Measurements from ENCODE around the gene MYO9B. TPM values are rescaled to one million over a fixed set of nuclear protein-coding genes. Genes with fewer than 3 reads are reported as not detected.

The MYO9B gene
- total and polyA plus RNA-seq, 9 of the 15 experiments (the other 6 are each of a cell fraction or from before 2014, with no cell fraction given), result 2.4 to 77.6 (median 23.0) TPM

DNA sequence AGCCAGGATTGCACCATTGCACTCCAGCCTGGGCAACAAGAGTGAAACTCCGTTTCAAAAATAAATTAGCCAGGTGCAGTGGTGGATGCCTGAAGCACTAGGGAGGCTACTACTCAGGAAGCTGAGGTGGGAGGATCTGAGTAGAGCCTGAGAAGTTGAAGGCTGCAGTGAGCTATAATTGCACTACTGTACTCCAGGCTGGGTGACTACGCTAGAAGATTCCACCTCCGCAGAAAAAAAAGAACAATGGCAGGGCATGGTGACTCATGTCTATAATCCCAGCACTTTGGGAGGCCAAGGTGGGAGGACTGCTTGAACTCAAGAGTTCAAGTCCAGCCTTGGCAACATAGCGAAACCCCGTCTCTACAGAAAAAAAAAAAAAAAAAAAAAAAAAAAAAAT is 20.8 kb upstream of the MYO9B start:
- Histone ChIP-seq H3K4me3 (no peak overlapping the region), H3K9me3 (replicated peaks; ENCODE audit: control insufficient read depth, insufficient read depth, low read depth, low read length) (no peaks in the 10 kb centered on the region), H4K20me1 (replicated peaks; ENCODE audit: control insufficient read depth, insufficient read depth, low read length) (peaks cover 9% of the 10 kb centered on the region; the same call in 1 of the 2 replicates), H2AFZ (ENCODE audit: low read depth, low read length) (no peak overlapping the region), H3K79me2 (ENCODE audit: control insufficient read depth, insufficient read depth, low read length) (no peaks in the 10 kb centered on the region), H3K36me3 (ENCODE audit: control insufficient read depth, insufficient read depth, low read length) (peaks cover 88% of the 10 kb centered on the region), H3K27me3 (ENCODE audit: control insufficient read depth in 2 of 2, insufficient read depth in 2 of 2, low read length in 2 of 2) (no peaks in the 10 kb centered on the region), H3K4me2 (ENCODE audit: insufficient read depth, low read length) (no peak overlapping the region), H3K9me1 (ENCODE audit: control insufficient read depth, insufficient read depth, low read length) (no peaks in the 10 kb centered on the region), H3K4me1 (replicated peaks in 1 of 2; ENCODE audit: control insufficient read depth in 2 of 2, insufficient read depth in 2 of 2, low read length in 2 of 2) (no peaks in the 10 kb centered on the region), H3K27ac (ENCODE audit: extremely low read depth, low read depth, low read length) (no peak overlapping the region), H3K9ac (ENCODE audit: insufficient read depth in 1 of 2, low read depth in 2 of 2, low read length in 2 of 2) (no peak overlapping the region)
- in situ Hi-C loops (cut with MboI), result no loop called here
- POLR2A ChIA-PET, result no interaction called here
- TF ChIP-seq, protein P1, sequence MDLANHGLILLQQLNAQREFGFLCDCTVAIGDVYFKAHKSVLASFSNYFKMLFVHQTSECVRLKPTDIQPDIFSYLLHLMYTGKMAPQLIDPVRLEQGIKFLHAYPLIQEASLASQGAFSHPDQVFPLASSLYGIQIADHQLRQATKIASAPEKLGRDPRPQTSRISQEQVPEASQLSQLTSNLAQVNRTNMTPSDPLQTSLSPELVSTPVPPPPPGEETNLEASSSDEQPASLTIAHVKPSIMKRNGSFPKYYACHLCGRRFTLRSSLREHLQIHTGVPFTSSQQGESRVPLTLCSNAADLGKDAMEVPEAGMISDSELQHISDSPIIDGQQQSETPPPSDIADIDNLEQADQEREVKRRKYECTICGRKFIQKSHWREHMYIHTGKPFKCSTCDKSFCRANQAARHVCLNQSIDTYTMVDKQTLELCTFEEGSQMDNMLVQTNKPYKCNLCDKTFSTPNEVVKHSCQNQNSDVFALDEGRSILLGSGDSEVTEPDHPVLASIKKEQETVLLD (IDR thresholded peaks at IDR 0.05), result no peak
- no peak for TF ChIP-seq MEF2A (IDR thresholded peaks at IDR 0.05; ENCODE audit: control insufficient read depth, low read depth, low read length)
- WGBS (ENCODE audit: insufficient coverage, low coverage, missing lambda C conversion rate), result 82% methylated on average over 3 of the region's 5 CpGs
- no peak for FAIRE-seq
- no TSS peak for BruUV-seq (replicated peaks)
- intact Hi-C loops (cut with micrococcal nuclease), result no loop called here
- DNase-seq (ENCODE audit: extremely low read depth in 1 of 4, low spot score in 3 of 4), result no peak
- CTCF ChIA-PET (ENCODE audit: low intra/inter-chr PET ratio), result interaction anchor here (0.6 to 1.2 kb wide), 2 partner anchors 12 to 283 kb away, joined by 3 to 7 read pairs; no protein-coding TSS in a partner anchor
- no peak for ATAC-seq

DNA sequence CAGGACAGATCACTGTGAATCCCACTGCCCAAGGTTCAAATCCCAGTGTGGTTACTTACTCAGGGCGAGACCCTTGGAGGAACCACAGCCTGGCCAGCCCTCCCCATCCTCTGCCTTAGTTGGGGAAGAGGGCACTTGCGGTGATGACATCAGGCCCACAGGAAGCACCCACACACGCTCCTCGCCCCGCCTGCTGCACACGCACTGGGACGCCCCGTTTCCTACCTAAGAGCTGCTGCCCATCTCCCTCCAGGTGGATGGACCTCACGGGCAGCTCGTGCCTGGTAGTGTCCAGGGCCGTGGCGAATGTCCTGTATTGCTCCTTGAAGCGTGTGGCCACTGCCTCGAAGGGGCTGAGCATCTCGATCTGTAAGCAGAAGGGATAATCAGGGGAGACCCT is 19.9 kb upstream of the MYO9B start:
- H3K4me3 ChIP-seq, result no peak overlapping the region
- no peaks in the 10 kb centered on the region for H3K9me1 ChIP-seq (ENCODE audit: control insufficient read depth, insufficient read depth, low read length)
- no peak overlapping the region for H3K9ac ChIP-seq (ENCODE audit: insufficient read depth in 1 of 2, low read depth in 2 of 2, low read length in 2 of 2)
- peaks cover 9% of the 10 kb centered on the region; the same call in 1 of the 2 replicates for H4K20me1 ChIP-seq (replicated peaks; ENCODE audit: control insufficient read depth, insufficient read depth, low read length)
- H3K4me1 ChIP-seq (replicated peaks in 1 of 2; ENCODE audit: control insufficient read depth in 2 of 2, insufficient read depth in 2 of 2, low read length in 2 of 2), result no peaks in the 10 kb centered on the region
- ChIA-PET CTCF (ENCODE audit: low intra/inter-chr PET ratio) (interaction anchor here (0.5 kb wide), 1 partner anchor 284 kb away, joined by 8 read pairs; no protein-coding TSS in a partner anchor), POLR2A (interaction anchor here (0.6 to 0.7 kb wide), 2 partner anchors 341 to 409 kb away, joined by 4 read pairs; no protein-coding TSS in a partner anchor)
- H3K79me2 ChIP-seq (ENCODE audit: control insufficient read depth, insufficient read depth, low read length), result no peaks in the 10 kb centered on the region
- ATAC-seq (no peak), DNase-seq (ENCODE audit: extremely low read depth in 1 of 4, low spot score in 3 of 4) (no peak), FAIRE-seq (no peak)
- 96% methylated on average over 11 of the region's 15 CpGs for WGBS (ENCODE audit: insufficient coverage, low coverage, missing lambda C conversion rate)
- no peak overlapping the region for H2AFZ ChIP-seq (ENCODE audit: low read depth, low read length)
- H3K36me3 ChIP-seq (ENCODE audit: control insufficient read depth, insufficient read depth, low read length), result peaks cover 88% of the 10 kb centered on the region
- in situ Hi-C loops (cut with MboI) (no loop called here), intact Hi-C loops (cut with micrococcal nuclease) (no loop called here)
- peak; percentile 32; the same call in 1 of the 2 replicates for TF ChIP-seq POLR2G (IDR thresholded peaks at IDR 0.05; ENCODE audit: low read depth, low read length)
- TF ChIP-seq RBM22 (IDR thresholded peaks at IDR 0.05; ENCODE audit: low read depth, low read length, poor library complexity, severe bottlenecking), result peak; percentile 32
- no peak for TF ChIP-seq TRIM24 (IDR thresholded peaks at IDR 0.05)
- no peak for TF ChIP-seq TEAD1 (CRISPR knock-in tag; IDR thresholded peaks at IDR 0.05)
- no peak for TF ChIP-seq KDM2B (CRISPR knock-in tag; IDR thresholded peaks at IDR 0.05)
- TF ChIP-seq PHF21A (IDR thresholded peaks at IDR 0.05; ENCODE audit: borderline replicate concordance, low read depth), result no peak
- no peak for TF ChIP-seq YBX1 (IDR thresholded peaks at IDR 0.05)
- H3K27ac ChIP-seq (ENCODE audit: extremely low read depth, low read depth, low read length), result no peak overlapping the region
- H3K4me2 ChIP-seq (ENCODE audit: insufficient read depth, low read length), result no peak overlapping the region
- H3K27me3 ChIP-seq (ENCODE audit: control insufficient read depth in 2 of 2, insufficient read depth in 2 of 2, low read length in 2 of 2), result no peaks in the 10 kb centered on the region
- H3K9me3 ChIP-seq (replicated peaks; ENCODE audit: control insufficient read depth, insufficient read depth, low read depth, low read length), result no peaks in the 10 kb centered on the region
- BruUV-seq (replicated peaks), result no TSS peak
